Keratinocyte (primary cell): ENCODE results near the gene ISG15. TPM values are rescaled to one million over a fixed set of nuclear protein-coding genes. Genes with fewer than 3 reads are reported as not detected.

Experiments used
- DNase-seq: peaks from one replicate; pipeline ENCODE4 v3.0.0-alpha.2; 2011; ENCODE audit warnings: low read depth, missing footprints, low spot score
- FAIRE-seq: peaks from 2 replicates; lab custom pipeline; 2011; peaks lifted over from hg19 to GRCh38; lab: Jason Lieb, UNC
- H2AFZ ChIP-seq: 2 replicates; pipeline ENCODE4 v1.6.0; 2012; ENCODE audit warnings: low read length, control low read depth, inconsistent platforms; ENCODE audit not compliant: control insufficient read depth
- H3K27ac ChIP-seq: 2 replicates; pipeline ENCODE4 v1.5.1; 2011; ENCODE audit warnings: low read length; ENCODE audit not compliant: control insufficient read depth, insufficient read depth
- H3K27me3 ChIP-seq: 3 replicates; pipeline ENCODE4 v1.6.0; 2011; ENCODE audit warnings: low read length; ENCODE audit not compliant: control insufficient read depth, insufficient read depth; ENCODE audit errors: extremely low read depth
- H3K36me3 ChIP-seq, 2 experiments: 2 replicates in 1 of 2; 3 replicates in 1 of 2; pipeline ENCODE4 v1.5.1; 2011; ENCODE audit warnings: low read length in 2 of 2, mild to moderate bottlenecking in 1 of 2; ENCODE audit not compliant: control insufficient read depth in 2 of 2, insufficient read depth in 2 of 2; ENCODE audit errors: extremely low read depth in 1 of 2
- H3K4me1 ChIP-seq: 3 replicates; pipeline ENCODE4 v1.5.1; 2011; ENCODE audit warnings: low read length; ENCODE audit not compliant: control insufficient read depth, insufficient read depth; ENCODE audit errors: extremely low read depth
- H3K4me2 ChIP-seq: 3 replicates; pipeline ENCODE4 v1.6.0; 2011; ENCODE audit warnings: low read depth, low read length; ENCODE audit not compliant: control insufficient read depth, insufficient read depth; ENCODE audit errors: extremely low read depth
- H3K4me3 ChIP-seq, 3 experiments: fragments of 200-600 bp in 1 of 3; sonication (generic) in 1 of 3; 2 replicates in 2 of 3; 3 replicates in 1 of 3; pipeline ENCODE4 v1.5.1; 2011 to 2016; ENCODE audit warnings: low read length in 3 of 3, mild to moderate bottlenecking in 3 of 3, control low read depth in 2 of 3, inconsistent platforms in 1 of 3, low read depth in 1 of 3, mixed read lengths in 1 of 3, mixed run types in 1 of 3, moderate library complexity in 1 of 3; ENCODE audit not compliant: control insufficient read depth in 2 of 3, insufficient read depth in 2 of 3; ENCODE audit errors: extremely low read depth in 1 of 3
- H3K79me2 ChIP-seq: 2 replicates; pipeline ENCODE4 v1.6.0; 2012; ENCODE audit warnings: low read length; ENCODE audit not compliant: control insufficient read depth, insufficient read depth
- H3K9ac ChIP-seq: 3 replicates; pipeline ENCODE4 v1.6.0; 2011; ENCODE audit warnings: low read length; ENCODE audit not compliant: control insufficient read depth, insufficient read depth; ENCODE audit errors: extremely low read depth
- H3K9me1 ChIP-seq: 3 replicates; pipeline ENCODE4 v1.6.0; 2011; ENCODE audit warnings: low read length; ENCODE audit not compliant: control insufficient read depth, insufficient read depth; ENCODE audit errors: extremely low read depth
- H3K9me3 ChIP-seq: 2 replicates; pipeline ENCODE4 v1.5.1; 2012; ENCODE audit warnings: low read depth, low read length; ENCODE audit not compliant: control insufficient read depth
- H4K20me1 ChIP-seq: 3 replicates; pipeline ENCODE4 v1.6.0; 2011; ENCODE audit warnings: low read length; ENCODE audit not compliant: control insufficient read depth, insufficient read depth; ENCODE audit errors: extremely low read depth
- CTCF ChIP-seq, 3 experiments: IDR thresholded peaks in 1 of 3; conservative IDR thresholded peaks in 1 of 3; optimal IDR thresholded peaks in 1 of 3; 2 replicates in 2 of 3; 3 replicates in 1 of 3; pipeline versions ENCODE3 to v1.5.1; 2011; ENCODE audit warnings: low read length in 3 of 3, mild to moderate bottlenecking in 3 of 3, moderate library complexity in 2 of 3, control low read depth in 1 of 3, inconsistent platforms in 1 of 3; ENCODE audit not compliant: insufficient read depth in 2 of 3; ENCODE audit errors: extremely low read depth in 1 of 3
- EZH2 ChIP-seq: IDR thresholded peaks from one replicate; pipeline ENCODE4 v1.6.1; 2012; ENCODE audit warnings: inconsistent platforms, mild to moderate bottlenecking, low read length, moderate library complexity
- dilution Hi-C: fragments of 300-500 bp; cut with MboI; formaldehyde crosslinking; loops from one replicate; pipeline ENCODE4 v1.7.0; 2020; ENCODE audit warnings: low sequenced_read_pairs; ENCODE audit not compliant: extremely low pct_ligation_motif_present
- polyA plus RNA-seq, 5 experiments: library from polyadenylated mRNA; depleted of rRNA in 3 of 5; stranded (reverse) in 3 of 5; stranded (forward) in 1 of 5; unstranded in 1 of 5; fragments of >200 nt; gene quantifications; 1 replicate in 1 of 5; 2 replicates in 3 of 5; 3 replicates in 1 of 5; pipeline versions ENCODE4 v1.2.1 to v1.2.3, GENCODE V29; 2011 to 2012; ENCODE audit warnings: missing spikeins in 2 of 5, low read depth in 1 of 5, low replicate concordance in 1 of 5

Gene ISG15
- polyA plus RNA-seq, 1 donor (not counting 4 experiments of a cell fraction or from before 2014, with no cell fraction given) = 246 TPM

- H3K36me3 ChIP-seq = peaks cover 36 to 40% of the 10 kb centered on the region in 2 experiments
- DNase-seq = no peak
- dilution Hi-C loops = no loop called here
- no peaks in the 10 kb centered on the region for H3K9me3 ChIP-seq
- H3K9me1 ChIP-seq = no peaks in the 10 kb centered on the region
- no peak for TF ChIP-seq EZH2
- TF ChIP-seq CTCF (optimal IDR thresholded peaks at IDR 0.05 in 1 of 3, IDR thresholded peaks at IDR 0.05 in 1 of 3, conservative IDR thresholded peaks at IDR 0.05 in 1 of 3; ENCODE audit: extremely low read depth in 1 of 3, insufficient read depth in 2 of 3, low read length in 3 of 3) = no peak
- H3K4me3 ChIP-seq = no peak overlapping the region
- H3K27ac ChIP-seq = no peak overlapping the region
- H2AFZ ChIP-seq = no peak overlapping the region
- H3K9ac ChIP-seq = no peak overlapping the region
- no peak for FAIRE-seq
- no peaks in the 10 kb centered on the region for H3K4me1 ChIP-seq
- H4K20me1 ChIP-seq = peaks cover 28% of the 10 kb centered on the region
- no peaks in the 10 kb centered on the region for H3K27me3 ChIP-seq
- H3K4me2 ChIP-seq = no peak overlapping the region
- no peaks in the 10 kb centered on the region for H3K79me2 ChIP-seq
These were observed 39.7 kb downstream of the ISG15 start for GRCh38 chr1:1053022-1053421.

DNA sequence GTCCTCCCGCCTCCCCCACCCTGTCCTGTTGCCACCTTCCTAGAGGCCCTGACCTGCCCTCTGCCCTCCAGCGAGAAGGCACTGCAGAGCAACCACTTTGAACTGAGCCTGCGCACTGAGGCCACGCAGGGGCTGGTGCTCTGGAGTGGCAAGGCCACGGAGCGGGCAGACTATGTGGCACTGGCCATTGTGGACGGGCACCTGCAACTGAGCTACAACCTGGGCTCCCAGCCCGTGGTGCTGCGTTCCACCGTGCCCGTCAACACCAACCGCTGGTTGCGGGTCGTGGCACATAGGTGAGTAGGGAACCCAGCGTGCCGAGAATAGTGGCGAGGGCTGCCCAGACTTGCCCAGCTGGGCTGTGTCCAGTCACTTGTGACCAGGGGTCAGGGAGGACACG lies 40.4 kb downstream of the ISG15 start:
- Histone ChIP-seq H3K79me2 (no peaks in the 10 kb centered on the region), H3K27me3 (no peaks in the 10 kb centered on the region), H4K20me1 (peaks cover 28% of the 10 kb centered on the region), H2AFZ (no peak overlapping the region), H3K4me2 (no peak overlapping the region), H3K4me3 (no peak overlapping the region), H3K27ac (no peak overlapping the region), H3K9me3 (no peaks in the 10 kb centered on the region), H3K9me1 (no peaks in the 10 kb centered on the region), H3K4me1 (peaks cover under 1% of the 10 kb centered on the region), H3K36me3 (peaks cover 36 to 39% of the 10 kb centered on the region in 2 experiments), H3K9ac (no peak overlapping the region)
- TF ChIP-seq EZH2 = no peak
- TF ChIP-seq CTCF (optimal IDR thresholded peaks at IDR 0.05 in 1 of 3, IDR thresholded peaks at IDR 0.05 in 1 of 3, conservative IDR thresholded peaks at IDR 0.05 in 1 of 3; ENCODE audit: extremely low read depth in 1 of 3, insufficient read depth in 2 of 3, low read length in 3 of 3) = no peak
- dilution Hi-C loops = no loop called here
- FAIRE-seq = no peak
- no peak for DNase-seq
